ENCODE measurements around the gene CD68.
A peak's percentile ranks its signal among the peaks of the same experiment; 100 is the strongest.

The CD68 gene

DNA sequence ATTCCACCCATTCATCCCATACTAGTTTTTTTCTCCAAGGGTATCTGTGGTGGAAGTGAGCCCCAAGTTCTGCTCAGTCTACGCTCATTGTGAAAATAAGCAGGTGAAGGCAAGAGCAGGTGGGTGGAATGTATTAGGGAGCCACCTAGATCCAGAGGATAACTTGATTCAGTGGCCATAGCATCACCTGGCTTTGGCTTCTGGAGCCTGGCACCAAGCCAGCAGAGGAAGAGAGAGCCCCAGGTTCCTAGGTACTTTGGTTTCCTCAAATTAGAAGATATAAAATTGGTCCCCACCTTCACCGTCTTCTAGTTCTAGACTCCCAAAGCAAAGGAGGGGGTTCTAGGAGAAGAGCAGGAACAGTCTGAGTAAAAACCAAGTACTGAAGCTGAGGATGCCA, 31.2 kb downstream of the CD68 start:
- DNase-seq (ENCODE audit: insufficient read length, low spot score) (no peak), FAIRE-seq (no peak)
- no peak for TF ChIP-seq CTCF (IDR thresholded peaks at IDR 0.05; ENCODE audit: insufficient read depth, missing control alignments)

- no peak for TF ChIP-seq CTCF (IDR thresholded peaks at IDR 0.05; ENCODE audit: insufficient read depth, missing control alignments)
- FAIRE-seq (no peak), DNase-seq (ENCODE audit: insufficient read length, low spot score) (no peak)
Measured at GRCh38 chr17:7611635-7612293, 32.3 kb downstream of the CD68 start.

DNA sequence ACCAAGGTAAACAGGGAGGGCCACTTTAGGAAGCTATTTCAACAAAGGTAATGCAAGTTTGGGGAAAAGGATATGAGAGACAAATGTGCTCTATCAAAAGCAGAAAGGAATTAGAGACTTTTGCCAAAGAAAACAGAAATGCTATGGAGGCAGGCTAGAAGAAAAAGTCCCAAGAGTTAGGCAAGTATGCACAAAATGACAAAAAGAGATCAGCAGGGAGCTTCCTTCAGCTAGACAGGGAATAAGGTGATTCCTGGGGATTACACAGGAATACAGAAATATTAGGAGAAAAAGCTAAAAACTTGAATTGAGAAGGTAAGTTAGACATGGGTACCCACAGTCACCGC, 32.8 kb downstream of the CD68 start:
- no peak for FAIRE-seq

DNA sequence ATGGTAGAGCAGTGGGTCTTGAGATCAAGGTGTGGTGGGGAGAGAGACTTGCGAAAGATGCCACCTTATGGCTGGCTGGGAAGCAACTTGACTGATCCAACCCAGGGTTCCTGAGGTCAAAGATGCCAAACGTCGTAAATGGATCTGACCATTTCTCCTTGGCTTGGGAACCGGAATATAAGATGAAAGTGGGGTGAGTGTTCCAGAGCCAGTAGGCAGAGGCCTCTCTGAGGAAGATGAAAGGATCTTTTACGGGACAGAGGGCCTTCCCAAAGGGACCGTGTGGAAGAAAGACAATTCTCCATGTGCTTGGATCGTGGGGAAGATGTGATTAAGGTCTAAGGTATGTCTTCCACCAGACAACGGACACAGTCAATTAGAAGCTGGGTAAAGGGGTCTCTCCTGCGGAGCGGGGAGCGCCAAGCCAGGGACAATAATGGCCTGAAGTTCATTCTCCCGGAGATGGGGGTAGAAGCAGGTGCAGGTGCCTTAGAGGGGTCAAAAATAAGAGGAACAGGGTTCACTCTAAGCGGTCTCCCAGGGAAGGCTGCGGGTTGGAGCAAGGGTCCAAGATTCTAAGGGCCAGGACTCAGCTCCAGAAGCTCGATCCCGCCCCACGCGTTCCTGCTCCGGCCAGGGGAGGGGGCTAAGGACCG, 34.5 kb downstream of the CD68 start:
- FAIRE-seq (no peak), DNase-seq (ENCODE audit: insufficient read length, low spot score) (no peak)
- no peak for TF ChIP-seq CTCF (IDR thresholded peaks at IDR 0.05; ENCODE audit: insufficient read depth, missing control alignments)

More for the DNA sequence above, 32.8 kb downstream of the CD68 start:
- no peak for DNase-seq (ENCODE audit: insufficient read length, low spot score)
- TF ChIP-seq CTCF (IDR thresholded peaks at IDR 0.05; ENCODE audit: insufficient read depth, missing control alignments): no peak

DNA sequence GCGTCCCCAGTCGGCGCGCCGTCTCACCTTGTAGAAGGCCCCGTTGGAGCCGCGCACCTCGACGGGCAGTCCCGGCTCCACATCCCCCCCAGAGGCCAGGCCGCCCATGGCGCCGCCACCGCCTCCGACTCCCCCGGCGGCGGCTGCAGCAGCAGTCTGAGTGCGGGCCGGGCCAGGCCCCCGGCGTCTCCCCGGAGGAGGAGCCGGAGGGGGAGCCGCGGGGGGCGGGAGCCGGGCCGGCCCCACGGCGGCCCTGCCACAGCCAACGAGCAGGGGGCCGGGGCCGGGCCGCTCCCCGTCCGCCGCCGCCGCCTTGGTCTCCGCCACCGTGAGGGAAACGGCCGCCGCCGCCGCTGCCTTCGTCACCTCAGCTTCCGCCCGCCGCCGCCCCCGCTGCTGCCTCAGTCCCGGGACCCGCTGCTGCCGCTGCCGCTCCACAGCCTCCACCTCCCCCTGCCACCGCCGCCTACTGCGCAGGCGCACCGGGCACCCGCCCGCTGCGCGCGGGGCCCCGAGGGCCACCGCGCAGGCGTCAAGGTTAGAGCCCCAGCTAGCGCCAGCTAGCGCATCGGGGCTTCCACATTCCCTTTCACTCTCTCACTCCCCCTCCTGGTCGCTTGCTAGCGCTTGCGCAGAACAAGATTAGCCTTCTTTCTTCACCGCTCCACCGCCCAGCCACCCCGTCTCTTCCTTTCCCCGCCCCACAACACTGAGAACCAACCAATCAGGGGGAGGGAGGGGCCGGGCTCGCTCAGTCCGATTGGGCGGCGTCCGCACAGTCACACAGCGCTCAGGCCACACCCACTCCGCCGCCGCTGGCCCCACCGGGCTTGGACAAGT, 35.2 kb downstream of the CD68 start, which contains the start of gene FXR2:
TSS of gene FXR2 (minus strand) at position 473 of the 840 bp plus-strand sequence. CDS start at position 108, 365 bp downstream.
- TF ChIP-seq CTCF (IDR thresholded peaks at IDR 0.05; ENCODE audit: insufficient read depth, missing control alignments): peak; percentile 40
- FAIRE-seq (no peak), DNase-seq (ENCODE audit: insufficient read length, low spot score) (peak; percentile 94)

- FAIRE-seq (no peak), DNase-seq (ENCODE audit: insufficient read length, low spot score) (no peak)
- no peak for TF ChIP-seq CTCF (IDR thresholded peaks at IDR 0.05; ENCODE audit: insufficient read depth, missing control alignments)
Measured at GRCh38 chr17:7615265-7615747, 35.9 kb downstream of the CD68 start.

Measured in D721Med (cell line).